HUES64 (cell line): ENCODE data around the gene MFAP5.
"Not testable (repeated sequence)": the region's sequence is repeated elsewhere in the genome, so short reads cannot be mapped to it uniquely, and the experiment has no call there.

Source experiments
- H3K27ac ChIP-seq: 2 replicates; pipeline ENCODE4 v1.7.0; 2013; ENCODE audit warnings: low read depth, low read length, inconsistent platforms
- H3K27me3 ChIP-seq: 2 replicates; pipeline ENCODE4 v1.6.1; 2013; ENCODE audit warnings: mild to moderate bottlenecking, low read length; ENCODE audit not compliant: insufficient read depth
- H3K36me3 ChIP-seq: 2 replicates; pipeline ENCODE4 v1.6.1; 2013; ENCODE audit warnings: mild to moderate bottlenecking, low read length; ENCODE audit not compliant: insufficient read depth
- H3K4me1 ChIP-seq: 2 replicates; pipeline ENCODE4 v1.6.1; 2013; ENCODE audit warnings: mild to moderate bottlenecking, low read length, moderate library complexity; ENCODE audit not compliant: insufficient read depth
- H3K4me3 ChIP-seq: 2 replicates; pipeline ENCODE4 v1.5.1; 2013; ENCODE audit warnings: mild to moderate bottlenecking, low read length, moderate library complexity
- H3K9ac ChIP-seq: 2 replicates; pipeline ENCODE4 v1.6.1; 2013; ENCODE audit warnings: mild to moderate bottlenecking, low read depth, low read length
- H3K9me3 ChIP-seq: 2 replicates; pipeline ENCODE4 v1.6.1; 2013; ENCODE audit warnings: low read depth, low read length; ENCODE audit not compliant: insufficient read depth
- WGBS: fragments of 150-250, 120-280 bp; methylation state at CpG from one replicate; pipeline ENCODE4 v1.1.7; 2013; ENCODE audit warnings: missing lambda C conversion rate; 5-methylcytosine and 5-hydroxymethylcytosine counted together

The MFAP5 gene

DNA sequence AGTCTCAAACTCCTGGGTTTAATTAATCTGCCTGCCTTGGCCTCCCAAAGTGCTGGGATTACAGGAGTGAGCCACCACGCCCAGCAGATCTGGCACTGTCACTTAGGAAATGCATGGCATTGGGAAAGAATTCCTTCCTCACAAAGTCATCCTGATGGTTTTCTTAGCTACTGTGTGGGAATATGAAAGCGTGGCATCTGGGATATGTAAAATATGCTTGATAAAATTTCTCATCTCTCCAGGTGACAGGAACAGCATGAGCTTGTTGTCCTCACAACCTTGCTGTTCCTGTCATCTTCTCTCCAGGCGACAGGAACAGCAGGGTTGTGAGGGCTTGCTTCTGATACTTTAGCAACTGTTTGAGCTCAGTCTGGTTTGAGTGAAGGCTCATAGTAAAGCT lies 33.9 kb downstream of the MFAP5 start:
- H3K27me3 ChIP-seq = no peaks in the 10 kb centered on the region
- no peaks in the 10 kb centered on the region for H3K36me3 ChIP-seq
- no peak overlapping the region for H3K27ac ChIP-seq
- no peak overlapping the region for H3K9ac ChIP-seq
- H3K9me3 ChIP-seq = no peaks in the 10 kb centered on the region; the same call in 1 of the 2 replicates
- H3K4me3 ChIP-seq = no peak overlapping the region
- no peaks in the 10 kb centered on the region for H3K4me1 ChIP-seq
- WGBS = 89% methylated on average over 3 of the region's 3 CpGs

DNA sequence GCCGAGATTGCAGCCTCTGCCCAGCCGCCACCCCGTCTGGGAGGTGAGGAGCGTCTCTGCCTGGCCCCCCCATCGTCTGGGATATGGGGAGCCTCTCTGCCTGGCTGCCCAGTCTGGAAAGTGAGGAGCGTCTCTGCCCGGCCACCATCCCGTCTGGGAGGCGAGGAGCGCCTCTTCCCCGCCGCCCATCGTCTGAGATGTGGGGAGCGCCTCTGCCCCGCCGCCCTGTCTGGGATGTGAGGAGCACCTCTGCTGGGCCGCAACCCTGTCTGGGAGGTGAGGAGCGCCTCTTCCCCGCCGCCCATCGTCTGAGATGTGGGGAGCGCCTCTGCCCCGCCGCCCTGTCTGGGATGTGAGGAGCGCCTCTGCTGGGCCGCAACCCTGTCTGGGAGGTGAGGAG lies 37.9 kb downstream of the MFAP5 start:
- H3K4me1 ChIP-seq, H3K27ac ChIP-seq, H3K36me3 ChIP-seq, H3K27me3 ChIP-seq, H3K9ac ChIP-seq, H3K4me3 ChIP-seq, H3K9me3 ChIP-seq: not testable (repeated sequence)
- 96% methylated on average over 22 of the region's 26 CpGs for WGBS

DNA sequence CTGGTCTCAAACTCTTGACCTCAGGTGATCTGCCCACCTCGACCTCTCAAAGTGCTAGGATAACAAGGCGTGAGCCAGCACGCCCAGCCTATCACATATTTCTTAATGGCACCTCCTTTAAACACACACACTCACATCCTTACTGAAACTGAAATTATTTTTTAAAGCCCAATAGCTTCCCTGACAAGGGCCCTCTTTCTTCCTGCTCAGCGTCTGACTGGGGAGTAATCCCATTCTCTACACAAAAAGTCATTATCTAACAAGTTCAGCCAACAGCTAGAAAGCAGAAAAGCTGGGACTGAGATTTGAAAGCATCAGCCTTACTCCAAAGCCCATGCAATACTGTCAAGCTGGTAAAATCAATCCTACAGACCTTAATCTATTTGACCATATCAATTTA lies 40.0 kb downstream of the MFAP5 start:
- Histone ChIP-seq H3K9ac (no peak overlapping the region), H3K36me3 (no peaks in the 10 kb centered on the region), H3K4me3 (no peak overlapping the region), H3K4me1 (no peaks in the 10 kb centered on the region), H3K27me3 (no peaks in the 10 kb centered on the region), H3K9me3 (peaks cover 4% of the 10 kb centered on the region), H3K27ac (no peak overlapping the region)
- 85% methylated on average over 4 of the region's 4 CpGs for WGBS

DNA sequence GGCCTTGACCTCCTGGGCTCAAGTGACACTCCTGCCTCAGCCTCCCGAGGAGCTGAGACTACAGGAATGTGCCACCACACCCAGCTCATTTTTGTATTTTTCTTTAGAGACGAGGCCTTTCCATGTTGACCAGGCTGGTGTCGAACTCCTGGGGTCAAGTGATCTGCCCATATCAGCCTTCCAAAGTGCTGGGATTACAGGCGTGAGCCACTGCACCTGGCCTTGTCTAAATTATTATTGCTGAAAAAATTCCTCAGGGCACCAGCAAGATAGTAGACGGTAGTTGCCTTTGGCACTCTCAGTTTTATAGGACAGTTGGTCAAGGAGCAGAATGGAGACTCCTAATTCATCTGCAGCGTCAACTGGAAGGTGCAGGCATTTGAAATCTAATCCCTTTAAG lies 47.4 kb downstream of the MFAP5 start:
- H3K27ac ChIP-seq = no peak overlapping the region
- H3K27me3 ChIP-seq = no peaks in the 10 kb centered on the region
- 90% methylated on average over 6 of the region's 6 CpGs for WGBS
- no peak overlapping the region for H3K4me3 ChIP-seq
- no peak overlapping the region for H3K9ac ChIP-seq
- H3K36me3 ChIP-seq = no peaks in the 10 kb centered on the region
- peaks cover 2% of the 10 kb centered on the region; the same call in 1 of the 2 replicates for H3K4me1 ChIP-seq
- no peaks in the 10 kb centered on the region for H3K9me3 ChIP-seq

DNA sequence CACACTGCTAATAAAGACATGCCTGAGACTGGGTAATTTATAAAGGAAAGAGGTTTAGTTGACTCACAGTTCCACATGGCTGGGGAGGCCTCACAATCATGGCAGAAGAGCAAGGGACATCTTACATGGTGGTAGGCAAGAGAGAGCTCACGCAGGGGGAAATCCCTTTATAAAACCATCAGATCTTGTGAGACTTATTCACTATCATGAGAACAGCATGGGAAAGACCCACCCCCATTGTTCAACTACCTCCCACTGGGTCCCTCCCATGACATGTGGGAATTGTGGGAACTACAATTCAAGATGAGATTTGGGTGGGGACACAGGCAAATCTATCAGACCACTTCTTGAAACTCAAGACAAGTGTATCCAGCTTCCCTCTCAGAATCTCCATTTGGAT lies 48.7 kb downstream of the MFAP5 start:
- not testable (repeated sequence) for H3K9me3 ChIP-seq, H3K4me3 ChIP-seq, H3K4me1 ChIP-seq, H3K9ac ChIP-seq, H3K27ac ChIP-seq, H3K36me3 ChIP-seq, H3K27me3 ChIP-seq
- 100% methylated on average over 1 of the region's 1 CpG for WGBS

DNA sequence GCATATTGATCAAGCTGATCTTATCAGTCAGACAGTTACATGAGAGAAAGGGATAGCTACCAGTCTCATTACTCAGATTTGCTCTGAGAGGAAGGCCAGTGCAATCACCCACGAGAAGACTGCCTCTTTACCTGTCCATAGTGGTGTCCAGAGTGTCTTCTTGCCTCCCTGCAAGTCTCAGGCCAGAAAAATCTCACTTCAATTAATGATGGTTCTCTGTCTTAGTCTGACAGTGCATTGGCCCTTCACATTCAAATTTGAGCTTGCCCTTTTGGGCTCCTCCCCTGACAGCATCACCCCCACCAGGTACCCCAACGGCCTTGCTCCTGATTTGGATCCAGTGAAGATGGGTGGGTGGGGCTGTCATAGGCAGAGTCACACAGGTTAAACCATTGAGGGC lies 50.0 kb downstream of the MFAP5 start, which contains the start of gene AICDA:
Gene AICDA, minus strand, starts transcription at position 231 of the 400 bp plus-strand sequence. Its CDS starts 92 bp downstream, at position 139.
- Histone ChIP-seq H3K27me3 (no peaks in the 10 kb centered on the region), H3K36me3 (no peaks in the 10 kb centered on the region), H3K9me3 (no peaks in the 10 kb centered on the region), H3K9ac (no peak within 1 kb of the TSS), H3K4me3 (no peak within 1 kb of the TSS), H3K27ac (no peak within 1 kb of the TSS), H3K4me1 (peaks cover 6% of the 10 kb centered on the region)
- WGBS = 72% methylated on average over 2 of the region's 2 CpGs

DNA sequence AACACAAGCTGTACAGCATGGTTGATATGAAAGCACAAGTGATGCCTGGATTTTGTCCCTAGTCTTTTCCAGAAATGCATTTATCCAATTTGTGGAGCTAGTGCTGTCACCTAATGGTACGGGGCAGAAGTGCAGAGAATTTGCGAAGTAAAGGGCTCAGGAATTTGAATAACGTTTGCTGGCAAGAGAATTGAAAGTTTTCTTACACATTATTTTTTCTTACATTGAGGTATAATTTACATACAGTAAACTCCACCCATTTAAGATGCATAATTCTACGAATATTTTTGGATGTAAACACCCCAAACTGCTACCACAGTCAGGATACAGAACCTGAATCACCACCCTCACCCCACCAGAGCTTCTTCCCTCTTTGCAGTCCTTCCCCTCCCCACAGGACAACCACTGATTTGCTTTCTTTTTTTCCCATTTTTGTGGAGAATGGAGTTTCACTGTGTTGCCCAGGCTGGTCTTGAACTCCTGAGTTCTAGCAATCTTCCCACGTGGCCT lies 53.5 kb downstream of the MFAP5 start:
- no peak overlapping the region for H3K9ac ChIP-seq
- H3K4me1 ChIP-seq = peaks cover 14% of the 10 kb centered on the region
- H3K36me3 ChIP-seq = no peaks in the 10 kb centered on the region
- 26% methylated on average over 5 of the region's 5 CpGs for WGBS
- H3K4me3 ChIP-seq = no peak overlapping the region
- no peak overlapping the region for H3K27ac ChIP-seq
- no peaks in the 10 kb centered on the region for H3K9me3 ChIP-seq
- no peaks in the 10 kb centered on the region for H3K27me3 ChIP-seq

DNA sequence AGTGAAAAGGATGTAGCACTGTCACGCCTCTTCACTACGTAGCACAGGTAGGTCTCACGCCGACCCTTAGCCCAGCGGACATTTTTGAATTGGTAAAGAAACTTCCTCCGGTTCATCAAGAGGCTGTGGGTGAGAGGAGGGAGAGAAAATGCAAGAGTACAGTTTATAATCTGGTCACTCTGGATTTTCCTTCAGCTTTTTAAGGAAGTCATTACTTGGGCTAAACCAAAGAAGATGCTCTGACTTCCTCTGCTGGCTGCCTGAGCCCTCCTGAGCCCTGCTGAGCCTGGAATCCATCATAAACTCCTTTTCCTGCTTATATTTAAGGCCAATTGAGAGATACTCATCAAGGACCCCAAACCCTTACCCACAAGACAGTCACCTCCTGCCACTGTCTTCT lies 55.7 kb downstream of the MFAP5 start:
- Histone ChIP-seq H3K27ac (no peak overlapping the region), H3K36me3 (no peaks in the 10 kb centered on the region), H3K4me1 (peaks cover 16% of the 10 kb centered on the region), H3K27me3 (no peaks in the 10 kb centered on the region), H3K4me3 (no peak overlapping the region), H3K9me3 (no peaks in the 10 kb centered on the region), H3K9ac (no peak overlapping the region)
- 95% methylated on average over 6 of the region's 6 CpGs for WGBS

DNA sequence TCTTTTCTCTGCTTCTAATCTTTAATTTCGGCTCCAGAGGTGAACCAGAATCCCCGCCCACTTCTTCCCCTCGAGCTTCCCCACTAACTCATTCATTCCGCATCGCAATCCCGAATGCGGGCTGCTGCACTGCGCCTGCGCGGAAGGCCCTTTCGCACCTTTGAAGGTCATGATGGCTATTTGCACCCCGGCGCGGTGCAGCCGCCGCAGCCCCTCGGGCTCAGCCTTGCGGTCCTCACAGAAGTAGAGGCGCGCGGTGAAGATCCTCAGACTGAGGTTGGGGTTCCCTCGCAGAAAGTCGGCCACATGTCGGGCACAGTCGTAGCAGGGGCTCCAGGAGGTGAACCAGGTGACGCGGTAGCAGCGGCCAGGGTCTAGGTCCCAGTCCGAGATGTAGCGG lies 57.6 kb downstream of the MFAP5 start:
- no peak overlapping the region for H3K27ac ChIP-seq
- no peak overlapping the region for H3K9ac ChIP-seq
- WGBS = 95% methylated on average over 30 of the region's 30 CpGs
- H3K27me3 ChIP-seq = no peaks in the 10 kb centered on the region
- H3K36me3 ChIP-seq = no peaks in the 10 kb centered on the region
- H3K4me1 ChIP-seq = peaks cover 14% of the 10 kb centered on the region
- no peak overlapping the region for H3K4me3 ChIP-seq
- no peaks in the 10 kb centered on the region for H3K9me3 ChIP-seq

DNA sequence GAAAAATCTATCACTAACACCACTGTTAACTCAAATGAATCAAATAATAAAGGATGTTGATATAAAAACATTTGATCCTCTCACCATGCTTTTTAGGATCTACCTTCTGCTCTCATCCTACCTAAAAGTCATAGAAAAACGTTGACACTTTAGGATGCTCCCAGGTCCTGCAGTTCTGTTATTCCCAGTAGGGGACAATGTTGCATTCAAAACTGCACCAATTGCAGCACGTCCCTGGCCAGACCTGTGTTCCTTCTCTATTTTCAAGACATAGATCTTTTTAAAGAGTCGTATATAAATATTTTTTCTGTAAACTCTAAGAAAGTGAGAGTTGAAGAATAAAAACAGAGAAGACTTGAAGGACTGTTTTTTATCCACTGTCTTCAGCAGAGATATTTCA lies 58.8 kb downstream of the MFAP5 start:
- Histone ChIP-seq H3K4me1 (peaks cover 10% of the 10 kb centered on the region), H3K36me3 (no peaks in the 10 kb centered on the region), H3K27me3 (no peaks in the 10 kb centered on the region), H3K9me3 (no peaks in the 10 kb centered on the region), H3K9ac (no peak overlapping the region), H3K27ac (no peak overlapping the region), H3K4me3 (no peak overlapping the region)
- 44% methylated on average over 2 of the region's 3 CpGs for WGBS

DNA sequence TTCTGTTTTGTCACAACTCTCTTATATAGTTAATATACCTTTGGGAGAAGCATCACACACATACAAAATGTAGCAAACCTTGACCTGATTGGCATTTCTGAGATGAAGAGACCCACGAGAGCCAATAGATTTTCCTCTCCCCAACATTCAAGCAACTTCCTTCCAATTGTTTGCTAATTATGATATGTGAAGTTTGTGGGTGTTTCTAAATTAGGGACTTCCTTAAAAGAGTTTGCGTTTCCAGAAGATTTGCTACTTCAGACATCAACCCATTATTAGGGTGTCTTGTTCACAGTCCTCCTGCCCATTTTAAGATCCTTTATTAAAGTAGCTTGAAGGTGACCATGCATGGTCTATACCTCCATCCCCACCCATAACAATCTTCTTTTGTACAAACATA lies 59.3 kb downstream of the MFAP5 start:
- no peak overlapping the region for H3K9ac ChIP-seq
- H3K4me1 ChIP-seq = peaks cover 10% of the 10 kb centered on the region
- no peak overlapping the region for H3K4me3 ChIP-seq
- no peaks in the 10 kb centered on the region for H3K9me3 ChIP-seq
- no peaks in the 10 kb centered on the region for H3K27me3 ChIP-seq
- H3K36me3 ChIP-seq = no peaks in the 10 kb centered on the region
- H3K27ac ChIP-seq = no peak overlapping the region
- WGBS = 94% methylated on average over 2 of the region's 2 CpGs

DNA sequence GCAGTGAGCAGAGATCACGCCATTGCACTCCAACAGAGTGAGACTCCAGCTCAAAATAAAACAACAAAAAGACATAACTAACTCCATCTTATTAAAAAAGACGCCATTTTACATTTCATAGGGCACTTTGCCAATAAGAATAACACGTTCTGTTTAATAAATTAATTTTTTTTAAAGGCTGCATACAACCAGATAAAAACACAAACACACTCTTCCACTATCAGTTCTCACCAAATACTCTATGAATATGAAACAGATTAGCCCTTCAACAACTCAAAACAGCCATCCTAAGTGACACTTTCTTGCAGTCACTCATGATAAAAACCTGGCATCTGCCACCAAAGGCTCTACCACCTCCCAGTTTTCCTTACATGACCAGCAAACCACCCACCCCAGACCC lies 66.1 kb downstream of the MFAP5 start:
- no peak overlapping the region for H3K9ac ChIP-seq
- no peaks in the 10 kb centered on the region for H3K9me3 ChIP-seq
- H3K4me3 ChIP-seq = no peak overlapping the region
- no peaks in the 10 kb centered on the region for H3K27me3 ChIP-seq
- H3K36me3 ChIP-seq = no peaks in the 10 kb centered on the region
- no peak overlapping the region for H3K27ac ChIP-seq
- no peaks in the 10 kb centered on the region for H3K4me1 ChIP-seq
- WGBS = 93% methylated on average over 3 of the region's 3 CpGs
